Liver (tissue), 9 donors: ENCODE results near the gene STX16. TPM values are rescaled to one million over a fixed set of nuclear protein-coding genes. Genes with fewer than 3 reads are reported as not detected.
A peak's percentile ranks its signal among the peaks of the same experiment; 100 is the strongest.

Experiments
- DNase-seq: peaks from one replicate; pipeline ENCODE4 v3.0.0-alpha.2; 2017; ENCODE audit warnings: low spot score
- H3K27ac ChIP-seq, 2 donors: one replicate each; pipeline ENCODE4 v1.7.0; 2013; ENCODE audit warnings: inconsistent platforms in 2 of 2, low read length in 2 of 2, control low read depth in 1 of 2, low read depth in 1 of 2, mild to moderate bottlenecking in 1 of 2
- H3K27me3 ChIP-seq, 4 donors: one replicate each; pipeline versions ENCODE4 v1.6.1 to v1.7.0; 2013; ENCODE audit warnings: low read length in 3 of 4, inconsistent platforms in 1 of 4, mild to moderate bottlenecking in 1 of 4, moderate library complexity in 1 of 4; ENCODE audit not compliant: control insufficient read depth in 4 of 4, insufficient read depth in 4 of 4
- H3K36me3 ChIP-seq, 4 donors: one replicate each; pipeline versions ENCODE4 v1.6.1 to v1.7.0; 2013; ENCODE audit warnings: low read length in 3 of 4, mild to moderate bottlenecking in 3 of 4, low read depth in 1 of 4, moderate library complexity in 1 of 4; ENCODE audit not compliant: control insufficient read depth in 4 of 4, insufficient read depth in 3 of 4
- H3K4me1 ChIP-seq, 4 donors: one replicate each; pipeline versions ENCODE4 v1.6.1 to v1.7.0; 2013; ENCODE audit warnings: low read length in 3 of 4, mild to moderate bottlenecking in 3 of 4, moderate library complexity in 1 of 4; ENCODE audit not compliant: control insufficient read depth in 4 of 4, insufficient read depth in 4 of 4
- H3K4me3 ChIP-seq, 3 donors: one replicate each; pipeline versions ENCODE4 v1.6.1 to v1.7.0; 2013; ENCODE audit warnings: low read length in 3 of 3, control low read depth in 1 of 3, low read depth in 1 of 3, mild to moderate bottlenecking in 1 of 3
- H3K9ac ChIP-seq, 2 donors: one replicate each; pipeline ENCODE4 v1.7.0; 2013; ENCODE audit warnings: low read length in 2 of 2, mild to moderate bottlenecking in 2 of 2, moderate library complexity in 2 of 2, control low read depth in 1 of 2, low read depth in 1 of 2
- H3K9me3 ChIP-seq, 4 donors: one replicate each; pipeline versions ENCODE4 v1.6.1 to v1.7.0; 2013; ENCODE audit warnings: low read length in 3 of 4; ENCODE audit not compliant: control insufficient read depth in 4 of 4
- EGR1 ChIP-seq, 2 donors: IDR thresholded peaks; 2 replicates each; pipeline ENCODE4 v1.6.1; 2016 to 2018; ENCODE audit warnings: antibody characterized with exemption in 2 of 2, low read depth in 2 of 2
- FOXA1 ChIP-seq: IDR thresholded peaks from 2 replicates; pipeline ENCODE4 v1.6.1; 2016; ENCODE audit warnings: antibody characterized with exemption
- FOXA2 ChIP-seq: IDR thresholded peaks from 2 replicates; pipeline ENCODE4 v1.6.1; 2016; ENCODE audit warnings: antibody characterized with exemption
- GABPA ChIP-seq, 2 donors: IDR thresholded peaks in 1 of 2; conservative IDR thresholded peaks in 1 of 2; 2 replicates each; pipeline ENCODE4 v1.6.1; 2016; ENCODE audit warnings: antibody characterized with exemption in 2 of 2, mild to moderate bottlenecking in 1 of 2, moderate library complexity in 1 of 2
- HNF4A ChIP-seq, 2 donors: conservative IDR thresholded peaks; 2 replicates each; pipeline ENCODE4 v1.6.1; 2016; ENCODE audit warnings: antibody characterized with exemption in 2 of 2, mild to moderate bottlenecking in 2 of 2
- HNF4G ChIP-seq: IDR thresholded peaks from 2 replicates; pipeline ENCODE4 v1.6.1; 2016; ENCODE audit warnings: antibody characterized with exemption
- JUND ChIP-seq, 2 donors: IDR thresholded peaks; 2 replicates each; pipeline ENCODE4 v1.6.1; 2016; ENCODE audit warnings: antibody characterized with exemption in 2 of 2
- NR2F2 ChIP-seq: IDR thresholded peaks from 2 replicates; pipeline ENCODE4 v1.6.1; 2016; ENCODE audit warnings: antibody characterized with exemption
- RAD21 ChIP-seq, 2 donors: IDR thresholded peaks; 2 replicates each; pipeline ENCODE4 v1.6.1; 2016; ENCODE audit warnings: antibody characterized with exemption in 2 of 2, mild to moderate bottlenecking in 2 of 2
- RXRA ChIP-seq, 2 donors: IDR thresholded peaks; 2 replicates each; pipeline ENCODE4 v1.6.1; 2017 to 2018; ENCODE audit warnings: antibody characterized with exemption in 2 of 2, mild to moderate bottlenecking in 1 of 2
- SP1 ChIP-seq: IDR thresholded peaks from 2 replicates; pipeline ENCODE4 v1.6.1; 2018; ENCODE audit warnings: antibody characterized with exemption, mild to moderate bottlenecking
- TAF1 ChIP-seq: conservative IDR thresholded peaks from 2 replicates; pipeline ENCODE4 v1.6.1; 2016; ENCODE audit warnings: antibody characterized with exemption, mild to moderate bottlenecking
- YY1 ChIP-seq: IDR thresholded peaks from 2 replicates; pipeline ENCODE4 v1.6.1; 2016; ENCODE audit warnings: antibody characterized with exemption, mild to moderate bottlenecking
- WGBS: extraction: QIAGEN DNeasy Blood & Tissue Kit; methylation state at CpG from one replicate; pipeline ENCODE4 v1.1.7; 2013; 5-methylcytosine and 5-hydroxymethylcytosine counted together
- polyA plus RNA-seq, 2 donors: library from polyadenylated mRNA; stranded (reverse) in 1 of 2; unstranded in 1 of 2; fragments of 200-250 nt in 1 of 2; fragments of >200 nt in 1 of 2; fragmentation: Nextera tagmentation in 1 of 2; extraction: Ambion mirVana in 1 of 2; gene quantifications; one replicate each; pipeline versions ENCODE4 v1.2.1 to v1.2.3, GENCODE V29; 2013 to 2015
- total RNA-seq, 2 donors: library from RNA; depleted of rRNA; stranded (reverse); fragments of >200 nt; gene quantifications; one replicate each; pipeline ENCODE4 v1.2.3, GENCODE V29; 2014
- TF ChIP-seq, protein P1 (sequence below): fragments of 150-350 bp; IDR thresholded peaks from 2 replicates; pipeline ENCODE4 v1.5.1; 2017; ENCODE audit warnings: improper control_type of control experiment, low read depth, low read length; ENCODE audit not compliant: missing input control
- TF ChIP-seq, protein P2 (sequence below): IDR thresholded peaks from 2 replicates; pipeline ENCODE4 v1.6.1; 2016; ENCODE audit warnings: antibody characterized with exemption
- TF ChIP-seq, protein P3 (sequence below): IDR thresholded peaks from 2 replicates; pipeline ENCODE4 v1.6.1; 2016; ENCODE audit warnings: antibody characterized with exemption, mild to moderate bottlenecking
- TF ChIP-seq, protein P4 (sequence below): IDR thresholded peaks from 2 replicates; pipeline ENCODE4 v1.6.1; 2016; ENCODE audit warnings: antibody characterized with exemption
- TF ChIP-seq, protein P5 (sequence below): IDR thresholded peaks from 2 replicates; pipeline ENCODE4 v1.6.1; 2016; ENCODE audit warnings: antibody characterized with exemption
- donor health status: healthy.
- donor health status: healthy.
- donor health status: healthy.
- donor health status: healthy.
- donor health status: healthy.

STX16 gene
- total and polyA plus RNA-seq, 4 donors, result 8.5 to 32.5 (median 16.6) TPM

DNA sequence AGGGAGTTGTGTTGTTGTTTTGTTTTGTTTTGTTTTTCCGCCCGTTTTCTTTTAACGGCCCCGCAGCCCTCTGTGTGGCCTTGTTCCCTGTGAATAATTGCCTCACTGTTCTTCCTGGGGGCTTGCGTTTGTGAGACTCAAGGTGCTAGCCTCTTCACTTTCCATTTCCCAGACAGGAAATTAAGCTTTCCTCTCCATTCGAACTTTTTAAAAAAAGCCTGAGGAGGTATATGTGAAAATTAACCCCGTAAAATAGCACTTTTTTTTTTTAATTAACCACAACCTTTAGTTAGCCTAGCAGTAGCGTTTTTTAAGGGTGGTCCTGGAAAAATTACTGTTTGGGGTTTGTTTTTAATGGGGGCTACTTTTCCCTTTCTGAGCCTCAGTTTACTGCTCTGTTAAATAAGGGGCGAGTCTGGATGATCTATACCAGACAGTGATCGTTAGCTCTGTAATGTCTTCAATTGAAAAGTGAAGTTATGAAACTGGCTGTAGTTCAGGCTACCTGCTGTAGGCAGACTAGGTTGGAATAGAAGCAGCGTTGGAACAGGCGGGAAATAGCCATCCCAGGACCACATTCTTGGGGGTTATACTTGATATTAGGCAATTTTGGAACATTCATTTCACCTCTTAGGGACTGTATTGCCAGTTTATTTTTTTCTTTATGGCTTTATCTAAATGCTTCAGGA is 1.7 kb downstream of the STX16 start:
- Histone ChIP-seq H3K9me3 (no peaks in the 10 kb centered on the region), H3K4me1 (peaks cover 3 to 35% (median 24%) of the 10 kb centered on the region in 4 donors), H3K27ac (peak overlapping the region; percentile 84 to 97), H3K36me3 (no peaks in the 10 kb centered on the region), H3K27me3 (no peaks in the 10 kb centered on the region), H3K4me3 (peak overlapping the region; percentile 45 to 97 (median 69)), H3K9ac (peak overlapping the region; percentile 93 to 99)
- peak; percentile 24 for DNase-seq
- 8% methylated on average over 12 of the region's 12 CpGs for WGBS
- TF ChIP-seq SP1 (no peak), EGR1 (IDR thresholded peaks at IDR 0.05; ENCODE audit: low read depth in 2 of 2) (no peak), TAF1 (no peak), RAD21 (IDR thresholded peaks at IDR 0.05) (no peak), FOXA1 (no peak), NR2F2 (no peak), HNF4G (no peak), RXRA (IDR thresholded peaks at IDR 0.05) (no peak), HNF4A (conservative IDR thresholded peaks at IDR 0.05) (no peak), FOXA2 (no peak), JUND (IDR thresholded peaks at IDR 0.05) (no peak), GABPA (IDR thresholded peaks at IDR 0.05 in 1 of 2, conservative IDR thresholded peaks at IDR 0.05 in 1 of 2) (no peak), YY1 (no peak)
- TF ChIP-seq, protein P1, sequence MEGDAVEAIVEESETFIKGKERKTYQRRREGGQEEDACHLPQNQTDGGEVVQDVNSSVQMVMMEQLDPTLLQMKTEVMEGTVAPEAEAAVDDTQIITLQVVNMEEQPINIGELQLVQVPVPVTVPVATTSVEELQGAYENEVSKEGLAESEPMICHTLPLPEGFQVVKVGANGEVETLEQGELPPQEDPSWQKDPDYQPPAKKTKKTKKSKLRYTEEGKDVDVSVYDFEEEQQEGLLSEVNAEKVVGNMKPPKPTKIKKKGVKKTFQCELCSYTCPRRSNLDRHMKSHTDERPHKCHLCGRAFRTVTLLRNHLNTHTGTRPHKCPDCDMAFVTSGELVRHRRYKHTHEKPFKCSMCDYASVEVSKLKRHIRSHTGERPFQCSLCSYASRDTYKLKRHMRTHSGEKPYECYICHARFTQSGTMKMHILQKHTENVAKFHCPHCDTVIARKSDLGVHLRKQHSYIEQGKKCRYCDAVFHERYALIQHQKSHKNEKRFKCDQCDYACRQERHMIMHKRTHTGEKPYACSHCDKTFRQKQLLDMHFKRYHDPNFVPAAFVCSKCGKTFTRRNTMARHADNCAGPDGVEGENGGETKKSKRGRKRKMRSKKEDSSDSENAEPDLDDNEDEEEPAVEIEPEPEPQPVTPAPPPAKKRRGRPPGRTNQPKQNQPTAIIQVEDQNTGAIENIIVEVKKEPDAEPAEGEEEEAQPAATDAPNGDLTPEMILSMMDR, result no peak
- TF ChIP-seq, protein P2, sequence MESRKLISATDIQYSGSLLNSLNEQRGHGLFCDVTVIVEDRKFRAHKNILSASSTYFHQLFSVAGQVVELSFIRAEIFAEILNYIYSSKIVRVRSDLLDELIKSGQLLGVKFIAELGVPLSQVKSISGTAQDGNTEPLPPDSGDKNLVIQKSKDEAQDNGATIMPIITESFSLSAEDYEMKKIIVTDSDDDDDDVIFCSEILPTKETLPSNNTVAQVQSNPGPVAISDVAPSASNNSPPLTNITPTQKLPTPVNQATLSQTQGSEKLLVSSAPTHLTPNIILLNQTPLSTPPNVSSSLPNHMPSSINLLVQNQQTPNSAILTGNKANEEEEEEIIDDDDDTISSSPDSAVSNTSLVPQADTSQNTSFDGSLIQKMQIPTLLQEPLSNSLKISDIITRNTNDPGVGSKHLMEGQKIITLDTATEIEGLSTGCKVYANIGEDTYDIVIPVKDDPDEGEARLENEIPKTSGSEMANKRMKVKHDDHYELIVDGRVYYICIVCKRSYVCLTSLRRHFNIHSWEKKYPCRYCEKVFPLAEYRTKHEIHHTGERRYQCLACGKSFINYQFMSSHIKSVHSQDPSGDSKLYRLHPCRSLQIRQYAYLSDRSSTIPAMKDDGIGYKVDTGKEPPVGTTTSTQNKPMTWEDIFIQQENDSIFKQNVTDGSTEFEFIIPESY, result no peak
- TF ChIP-seq, protein P3, sequence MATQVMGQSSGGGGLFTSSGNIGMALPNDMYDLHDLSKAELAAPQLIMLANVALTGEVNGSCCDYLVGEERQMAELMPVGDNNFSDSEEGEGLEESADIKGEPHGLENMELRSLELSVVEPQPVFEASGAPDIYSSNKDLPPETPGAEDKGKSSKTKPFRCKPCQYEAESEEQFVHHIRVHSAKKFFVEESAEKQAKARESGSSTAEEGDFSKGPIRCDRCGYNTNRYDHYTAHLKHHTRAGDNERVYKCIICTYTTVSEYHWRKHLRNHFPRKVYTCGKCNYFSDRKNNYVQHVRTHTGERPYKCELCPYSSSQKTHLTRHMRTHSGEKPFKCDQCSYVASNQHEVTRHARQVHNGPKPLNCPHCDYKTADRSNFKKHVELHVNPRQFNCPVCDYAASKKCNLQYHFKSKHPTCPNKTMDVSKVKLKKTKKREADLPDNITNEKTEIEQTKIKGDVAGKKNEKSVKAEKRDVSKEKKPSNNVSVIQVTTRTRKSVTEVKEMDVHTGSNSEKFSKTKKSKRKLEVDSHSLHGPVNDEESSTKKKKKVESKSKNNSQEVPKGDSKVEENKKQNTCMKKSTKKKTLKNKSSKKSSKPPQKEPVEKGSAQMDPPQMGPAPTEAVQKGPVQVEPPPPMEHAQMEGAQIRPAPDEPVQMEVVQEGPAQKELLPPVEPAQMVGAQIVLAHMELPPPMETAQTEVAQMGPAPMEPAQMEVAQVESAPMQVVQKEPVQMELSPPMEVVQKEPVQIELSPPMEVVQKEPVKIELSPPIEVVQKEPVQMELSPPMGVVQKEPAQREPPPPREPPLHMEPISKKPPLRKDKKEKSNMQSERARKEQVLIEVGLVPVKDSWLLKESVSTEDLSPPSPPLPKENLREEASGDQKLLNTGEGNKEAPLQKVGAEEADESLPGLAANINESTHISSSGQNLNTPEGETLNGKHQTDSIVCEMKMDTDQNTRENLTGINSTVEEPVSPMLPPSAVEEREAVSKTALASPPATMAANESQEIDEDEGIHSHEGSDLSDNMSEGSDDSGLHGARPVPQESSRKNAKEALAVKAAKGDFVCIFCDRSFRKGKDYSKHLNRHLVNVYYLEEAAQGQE, result no peak
- TF ChIP-seq, protein P4, sequence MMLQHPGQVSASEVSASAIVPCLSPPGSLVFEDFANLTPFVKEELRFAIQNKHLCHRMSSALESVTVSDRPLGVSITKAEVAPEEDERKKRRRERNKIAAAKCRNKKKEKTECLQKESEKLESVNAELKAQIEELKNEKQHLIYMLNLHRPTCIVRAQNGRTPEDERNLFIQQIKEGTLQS, result no peak
- TF ChIP-seq, protein P5, sequence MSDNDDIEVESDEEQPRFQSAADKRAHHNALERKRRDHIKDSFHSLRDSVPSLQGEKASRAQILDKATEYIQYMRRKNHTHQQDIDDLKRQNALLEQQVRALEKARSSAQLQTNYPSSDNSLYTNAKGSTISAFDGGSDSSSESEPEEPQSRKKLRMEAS, result no peak
